B cell (primary cell): ENCODE results near the gene ARL14. TPM values are rescaled to one million over a fixed set of nuclear protein-coding genes. Genes with fewer than 3 reads are reported as not detected.

Experiments used
- ATAC-seq: fragments of 200-7000 bp; cut with Tn5 transposase; one replicate; pipeline ENCODE4 v1.10.0; 2021; ENCODE audit warnings: low read depth, mild to moderate bottlenecking, moderate number of reproducible peaks, moderate library complexity
- CTCF ChIA-PET: fragments of 350-600 bp; sonication (Branson Sonifier 250); formaldehyde crosslinking; loops from one replicate; lab custom pipeline; 2021; ENCODE audit warnings: antibody characterized with exemption, inconsistent platforms; lab: Charles Lee
- POLR2A ChIA-PET: fragments of 350-600 bp; sonication (Branson Sonifier 250); formaldehyde crosslinking; loops from one replicate; lab custom pipeline; 2021; ENCODE audit warnings: antibody characterized with exemption; lab: Charles Lee
- DNase-seq: peaks from one replicate; pipeline ENCODE4 v3.0.0; 2013
- H2AFZ ChIP-seq: 2 replicates; pipeline ENCODE4 v1.6.1; 2012; ENCODE audit warnings: mild to moderate bottlenecking, low read depth, low read length; ENCODE audit not compliant: insufficient read depth, poor library complexity, severe bottlenecking
- H3K27ac ChIP-seq, 2 donors: 1 replicate in 1 of 2; 2 replicates in 1 of 2; pipeline ENCODE4 v1.5.1; 2012 to 2013; ENCODE audit warnings: low read length in 2 of 2, mild to moderate bottlenecking in 2 of 2, moderate library complexity in 1 of 2
- H3K27me3 ChIP-seq, 4 experiments: fragments of 200-600 bp in 1 of 4; sonication (generic) in 1 of 4; replicated peaks in 1 of 4; 1 replicate in 2 of 4; 2 replicates in 2 of 4; pipeline versions ENCODE4 v1.6.1 to v1.7.0; 2013 to 2016; ENCODE audit warnings: low read length in 3 of 4, mild to moderate bottlenecking in 2 of 4, mixed read lengths in 1 of 4, moderate library complexity in 1 of 4; ENCODE audit not compliant: insufficient read depth in 4 of 4, control insufficient read depth in 3 of 4; ENCODE audit errors: control extremely low read depth in 1 of 4
- H3K36me3 ChIP-seq, 2 experiments: replicated peaks in 1 of 2; 1 replicate in 1 of 2; 2 replicates in 1 of 2; pipeline versions ENCODE4 v1.6.1 to v1.7.1; 2013; ENCODE audit warnings: low read length in 1 of 2; ENCODE audit not compliant: insufficient read depth in 2 of 2, control insufficient read depth in 1 of 2; ENCODE audit errors: control extremely low read depth in 1 of 2, extremely low read depth in 1 of 2
- H3K4me1 ChIP-seq, 2 donors: fragments of 200-600 bp in 1 of 2; sonication (generic) in 1 of 2; 1 replicate in 1 of 2; 2 replicates in 1 of 2; pipeline versions ENCODE4 v1.5.1 to v1.6.1; 2013 to 2017; ENCODE audit warnings: low read length in 2 of 2; ENCODE audit not compliant: control insufficient read depth in 2 of 2, insufficient read depth in 2 of 2
- H3K4me2 ChIP-seq: replicated peaks from 2 replicates; pipeline ENCODE3; 2012; ENCODE audit warnings: mild to moderate bottlenecking, low read depth, low read length; ENCODE audit not compliant: poor library complexity, severe bottlenecking
- H3K4me3 ChIP-seq, 5 experiments: fragments of 200-600 bp in 1 of 5; sonication (generic) in 1 of 5; 1 replicate in 3 of 5; 2 replicates in 2 of 5; pipeline versions ENCODE4 v1.5.1 to v1.7.0; 2011 to 2016; ENCODE audit warnings: low read length in 4 of 5, mild to moderate bottlenecking in 4 of 5, low read depth in 2 of 5, control low read depth in 1 of 5, moderate library complexity in 1 of 5; ENCODE audit not compliant: insufficient read depth in 1 of 5; ENCODE audit errors: control extremely low read depth in 1 of 5, extremely low read depth in 1 of 5
- H3K79me2 ChIP-seq: fragments of 200-600 bp; sonication (generic); one replicate; pipeline ENCODE4 v1.6.0; 2016; ENCODE audit warnings: low read length; ENCODE audit not compliant: control insufficient read depth, insufficient read depth
- H3K9ac ChIP-seq: fragments of 200-600 bp; sonication (generic); 2 replicates; pipeline ENCODE4 v1.6.1; 2017; ENCODE audit warnings: mild to moderate bottlenecking, low read length, moderate library complexity
- H3K9me3 ChIP-seq, 3 donors: one replicate each; pipeline versions ENCODE4 v1.6.1 to v1.7.1; 2013; ENCODE audit warnings: low read length in 2 of 3; ENCODE audit not compliant: control insufficient read depth in 2 of 3, insufficient read depth in 1 of 3; ENCODE audit errors: control extremely low read depth in 1 of 3
- H4K20me1 ChIP-seq: 2 replicates; pipeline ENCODE4 v1.6.0; 2012; ENCODE audit warnings: mild to moderate bottlenecking, low read length; ENCODE audit not compliant: insufficient read depth, control insufficient read depth, poor library complexity, severe bottlenecking
- H3K27ac Mint-ChIP-seq: one replicate; pipeline ENCODE4 v1.8.0; 2021; ENCODE audit warnings: mixed read lengths
- H3K27me3 Mint-ChIP-seq: one replicate; pipeline ENCODE4 v1.8.0; 2021; ENCODE audit warnings: mixed read lengths
- H3K4me1 Mint-ChIP-seq: one replicate; pipeline ENCODE4 v1.8.0; 2021; ENCODE audit warnings: mixed read lengths
- H3K4me3 Mint-ChIP-seq: one replicate; pipeline ENCODE4 v1.8.0; 2021; ENCODE audit warnings: mixed read lengths
- H3K9me3 Mint-ChIP-seq: one replicate; pipeline ENCODE4 v1.8.0; 2022; ENCODE audit warnings: mixed read lengths; ENCODE audit not compliant: insufficient read depth
- CTCF ChIP-seq: fragments of 200-600 bp; IDR thresholded peaks from one replicate; pipeline ENCODE4 v1.8.0; 2022; ENCODE audit warnings: antibody characterized with exemption, mild to moderate bottlenecking
- EZH2 ChIP-seq: IDR thresholded peaks from 2 replicates; pipeline ENCODE4 v1.6.1; 2012; ENCODE audit warnings: borderline replicate concordance, low read depth, mild to moderate bottlenecking, moderate library complexity, low read length; ENCODE audit not compliant: insufficient read depth, poor library complexity, severe bottlenecking
- WGBS: methylation state at CpG from one replicate; pipeline ENCODE4 v1.1.5; 2013; ENCODE audit warnings: missing lambda C conversion rate; ENCODE audit not compliant: insufficient coverage; 5-methylcytosine and 5-hydroxymethylcytosine counted together
- intact Hi-C: fragments of 100-400 bp; cut with micrococcal nuclease; formaldehyde crosslinking; loops from one replicate; pipeline ENCODE4 v1.10.0; 2022
- polyA plus RNA-seq: library from polyadenylated mRNA; depleted of rRNA; stranded (reverse); fragments of >200 nt; gene quantifications from 2 replicates; pipeline ENCODE4 v1.2.3, GENCODE V29; 2012
- total RNA-seq, 2 donors: library from RNA; stranded (reverse); fragments of 120-200 nt in 1 of 2; gene quantifications; 1 replicate in 1 of 2; 2 replicates in 1 of 2; pipeline versions ENCODE4 v1.2.3 to v1.2.4, GENCODE V29; 2013 to 2022

The ARL14 gene
- total and polyA plus RNA-seq, 2 donors (not counting 1 experiment from before 2014, with no cell fraction given): 0.43 to 0.89 TPM

- no peak overlapping the region for H3K27ac ChIP-seq
- WGBS: 94% methylated on average over 3 of the region's 5 CpGs
- POLR2A ChIA-PET: no interaction called here
- H3K9ac ChIP-seq: no peak overlapping the region
- no peak overlapping the region for H3K4me2 ChIP-seq
- TF ChIP-seq EZH2: no peak
- TF ChIP-seq CTCF: no peak
- no peaks in the 10 kb centered on the region for H3K27me3 ChIP-seq
- no peaks in the 10 kb centered on the region for H3K36me3 ChIP-seq
- peaks cover 11% of the 10 kb centered on the region for H3K4me1 Mint-ChIP-seq
- ATAC-seq (no peak), DNase-seq (no peak)
- CTCF ChIA-PET: interaction anchor here (1.0 kb wide), 1 partner anchor 8 kb away, joined by 4 read pairs; no protein-coding TSS in a partner anchor
- H3K27me3 Mint-ChIP-seq: peaks cover 8% of the 10 kb centered on the region
- no peaks in the 10 kb centered on the region for H3K79me2 ChIP-seq
- H3K4me3 ChIP-seq: no peak overlapping the region
- H3K4me3 Mint-ChIP-seq: no peak overlapping the region
- no peaks in the 10 kb centered on the region for H4K20me1 ChIP-seq
- H3K4me1 ChIP-seq: peaks cover 4 to 5% of the 10 kb centered on the region in 2 donors
- intact Hi-C loops: no loop called here
- H3K9me3 ChIP-seq: no peaks in the 10 kb centered on the region
- H3K27ac Mint-ChIP-seq: no peak overlapping the region
- H2AFZ ChIP-seq: no peak overlapping the region
- H3K9me3 Mint-ChIP-seq: no peaks in the 10 kb centered on the region
Observed at GRCh38 chr3:160660902-160661301, 16.1 kb upstream of the ARL14 start.

- TF ChIP-seq EZH2 (no peak), CTCF (no peak)
- H3K27me3 ChIP-seq: no peaks in the 10 kb centered on the region
- no CpG with 5 or more reads among the region's 1 CpG for WGBS
- H3K4me2 ChIP-seq: no peak overlapping the region
- H4K20me1 ChIP-seq: no peaks in the 10 kb centered on the region
- no peak overlapping the region for H3K27ac ChIP-seq
- ChIA-PET POLR2A (no interaction called here), CTCF (no interaction called here)
- Mint-ChIP-seq H3K27ac (no peak overlapping the region), H3K4me1 (peaks cover 16% of the 10 kb centered on the region), H3K9me3 (no peaks in the 10 kb centered on the region), H3K27me3 (peaks cover 5% of the 10 kb centered on the region), H3K4me3 (no peak overlapping the region)
- intact Hi-C loops: no loop called here
- DNase-seq: no peak
- ATAC-seq: no peak
- no peaks in the 10 kb centered on the region for H3K79me2 ChIP-seq
- no peak overlapping the region for H2AFZ ChIP-seq
- H3K9ac ChIP-seq: no peak overlapping the region
- H3K36me3 ChIP-seq: no peaks in the 10 kb centered on the region
- H3K9me3 ChIP-seq: no peaks in the 10 kb centered on the region
- peaks cover 9 to 10% of the 10 kb centered on the region in 2 donors for H3K4me1 ChIP-seq
- H3K4me3 ChIP-seq: no peak overlapping the region
Observed at GRCh38 chr3:160661660-160662059, 15.3 kb upstream of the ARL14 start.
